Measurements from ENCODE around the gene GPR87. TPM values are rescaled to one million over a fixed set of nuclear protein-coding genes. Genes with fewer than 3 reads are reported as not detected.

GPR87 gene
- total RNA-seq, 2 experiments from 2014 or later: not detected

- no peak for DNase-seq
- intact Hi-C loops (cut with DNase I, micrococcal nuclease): no loop called here
- H3K27ac Mint-ChIP-seq: no peak overlapping the region
- TF ChIP-seq, protein P1, sequence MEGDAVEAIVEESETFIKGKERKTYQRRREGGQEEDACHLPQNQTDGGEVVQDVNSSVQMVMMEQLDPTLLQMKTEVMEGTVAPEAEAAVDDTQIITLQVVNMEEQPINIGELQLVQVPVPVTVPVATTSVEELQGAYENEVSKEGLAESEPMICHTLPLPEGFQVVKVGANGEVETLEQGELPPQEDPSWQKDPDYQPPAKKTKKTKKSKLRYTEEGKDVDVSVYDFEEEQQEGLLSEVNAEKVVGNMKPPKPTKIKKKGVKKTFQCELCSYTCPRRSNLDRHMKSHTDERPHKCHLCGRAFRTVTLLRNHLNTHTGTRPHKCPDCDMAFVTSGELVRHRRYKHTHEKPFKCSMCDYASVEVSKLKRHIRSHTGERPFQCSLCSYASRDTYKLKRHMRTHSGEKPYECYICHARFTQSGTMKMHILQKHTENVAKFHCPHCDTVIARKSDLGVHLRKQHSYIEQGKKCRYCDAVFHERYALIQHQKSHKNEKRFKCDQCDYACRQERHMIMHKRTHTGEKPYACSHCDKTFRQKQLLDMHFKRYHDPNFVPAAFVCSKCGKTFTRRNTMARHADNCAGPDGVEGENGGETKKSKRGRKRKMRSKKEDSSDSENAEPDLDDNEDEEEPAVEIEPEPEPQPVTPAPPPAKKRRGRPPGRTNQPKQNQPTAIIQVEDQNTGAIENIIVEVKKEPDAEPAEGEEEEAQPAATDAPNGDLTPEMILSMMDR (IDR thresholded peaks at IDR 0.05): no peak
- peaks cover 4% of the 10 kb centered on the region for H3K4me1 ChIP-seq (ENCODE audit: insufficient read depth, low read length)
- H3K27me3 ChIP-seq (ENCODE audit: control insufficient read depth in 1 of 2, insufficient read depth in 2 of 2, low read length in 2 of 2): no peaks in the 10 kb centered on the region
- H3K27me3 Mint-ChIP-seq: peaks cover 8% of the 10 kb centered on the region
- no peak overlapping the region for H3K4me3 Mint-ChIP-seq
- CTCF ChIA-PET: no interaction called here
- no peaks in the 10 kb centered on the region for H3K9me3 ChIP-seq (ENCODE audit: control insufficient read depth in 1 of 2, insufficient read depth in 1 of 2, low read length in 2 of 2)
- no peak for ATAC-seq (ENCODE audit: poor library complexity)
- POLR2A ChIA-PET: no interaction called here
- H3K27ac ChIP-seq (ENCODE audit: low read depth in 1 of 2, low read length in 2 of 2): no peak overlapping the region
- H3K4me1 Mint-ChIP-seq (ENCODE audit: low read depth): peaks cover 5% of the 10 kb centered on the region
- H3K36me3 Mint-ChIP-seq (ENCODE audit: low read depth): no peaks in the 10 kb centered on the region
- H3K4me3 ChIP-seq (ENCODE audit: low read length): no peak overlapping the region
- no peaks in the 10 kb centered on the region for H3K9me3 Mint-ChIP-seq
- no peaks in the 10 kb centered on the region for H3K36me3 ChIP-seq (ENCODE audit: insufficient read depth, low read length)
These were observed 10.3 kb downstream of the GPR87 start for GRCh38 chr3:151306168-151306810.

DNA sequence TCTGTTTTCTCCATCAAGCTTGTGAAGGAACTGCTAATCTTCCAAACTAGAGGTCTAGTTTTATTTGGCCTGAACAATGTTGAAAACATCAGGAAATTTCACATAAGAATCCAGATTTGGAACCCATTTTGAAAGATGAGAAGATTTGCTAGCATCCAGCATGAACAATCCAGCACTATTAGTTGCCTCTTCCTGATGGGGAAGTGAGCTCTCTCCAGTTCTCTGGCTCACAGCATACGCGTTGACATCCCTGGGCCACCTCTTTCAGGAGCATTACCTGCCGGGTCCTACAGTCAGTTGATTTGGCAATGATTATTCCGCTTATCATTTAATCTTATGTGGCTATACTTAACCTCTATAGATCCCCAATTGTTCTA is 10.9 kb downstream of the GPR87 start:
- ChIA-PET CTCF (no interaction called here), POLR2A (no interaction called here)
- no peaks in the 10 kb centered on the region for H3K36me3 Mint-ChIP-seq (ENCODE audit: low read depth)
- no peak overlapping the region for H3K27ac Mint-ChIP-seq
- intact Hi-C loops (cut with DNase I, micrococcal nuclease): no loop called here
- Histone ChIP-seq H3K4me1 (ENCODE audit: insufficient read depth, low read length) (peaks cover 4% of the 10 kb centered on the region), H3K4me3 (ENCODE audit: low read length) (no peak overlapping the region), H3K27me3 (ENCODE audit: control insufficient read depth in 1 of 2, insufficient read depth in 2 of 2, low read length in 2 of 2) (no peaks in the 10 kb centered on the region), H3K36me3 (ENCODE audit: insufficient read depth, low read length) (no peaks in the 10 kb centered on the region), H3K27ac (ENCODE audit: low read depth in 1 of 2, low read length in 2 of 2) (no peak overlapping the region), H3K9me3 (ENCODE audit: control insufficient read depth in 1 of 2, insufficient read depth in 1 of 2, low read length in 2 of 2) (no peaks in the 10 kb centered on the region)
- peaks cover 5% of the 10 kb centered on the region for H3K4me1 Mint-ChIP-seq (ENCODE audit: low read depth)
- DNase-seq: no peak
- TF ChIP-seq, protein P1 (IDR thresholded peaks at IDR 0.05): no peak
- H3K4me3 Mint-ChIP-seq: no peak overlapping the region
- H3K27me3 Mint-ChIP-seq: peaks cover 8% of the 10 kb centered on the region
- ATAC-seq (ENCODE audit: poor library complexity): no peak
- no peaks in the 10 kb centered on the region for H3K9me3 Mint-ChIP-seq

- H3K27ac ChIP-seq (ENCODE audit: low read depth in 1 of 2, low read length in 2 of 2): no peak overlapping the region
- intact Hi-C loops (cut with DNase I, micrococcal nuclease): no loop called here
- Mint-ChIP-seq H3K4me1 (ENCODE audit: low read depth) (peaks cover 5% of the 10 kb centered on the region), H3K9me3 (no peaks in the 10 kb centered on the region), H3K36me3 (ENCODE audit: low read depth) (no peaks in the 10 kb centered on the region), H3K27me3 (peaks cover 8% of the 10 kb centered on the region), H3K4me3 (no peak overlapping the region), H3K27ac (no peak overlapping the region)
- ChIA-PET CTCF (no interaction called here), POLR2A (no interaction called here)
- peak in 2 of 14 experiments; percentile 16 to 19 for DNase-seq
- H3K4me1 ChIP-seq (ENCODE audit: insufficient read depth, low read length): peaks cover 4% of the 10 kb centered on the region
- no peaks in the 10 kb centered on the region for H3K9me3 ChIP-seq (ENCODE audit: control insufficient read depth in 1 of 2, insufficient read depth in 1 of 2, low read length in 2 of 2)
- TF ChIP-seq, protein P1 (IDR thresholded peaks at IDR 0.05): no peak
- H3K4me3 ChIP-seq (ENCODE audit: low read length): no peak overlapping the region
- ATAC-seq (ENCODE audit: poor library complexity): no peak
- peaks cover 0 to 5% of the 10 kb centered on the region in 2 experiments for H3K27me3 ChIP-seq (ENCODE audit: control insufficient read depth in 1 of 2, insufficient read depth in 2 of 2, low read length in 2 of 2)
- H3K36me3 ChIP-seq (ENCODE audit: insufficient read depth, low read length): no peaks in the 10 kb centered on the region
These were observed 11.4 kb downstream of the GPR87 start for GRCh38 chr3:151305060-151305774.

Measured in CD4-positive, alpha-beta T cell (primary cell).